HCT116 (cell line): ENCODE results near the gene CTSW. TPM values are rescaled to one million over a fixed set of nuclear protein-coding genes. Genes with fewer than 3 reads are reported as not detected.

ENCODE experiments used
- ATAC-seq: fragments of 200-7000 bp; cut with Tn5 transposase; 2 replicates; pipeline ENCODE4 v1.9.1; 2020; ENCODE audit warnings: mild to moderate bottlenecking, moderate library complexity
- BruUV-seq: library from RNA; stranded (reverse); fragments of 400-500 nt; replicated peaks from 2 replicates; lab custom pipeline; 2021; lab: Mats Ljungman, UMichigan
- CTCF ChIA-PET: fragments of 300-600 bp; sonication (Branson Sonifier 250); formaldehyde crosslinking; loops from one replicate; lab custom pipeline; 2021; ENCODE audit warnings: antibody characterized with exemption; lab: Charles Lee
- POLR2A ChIA-PET: fragments of 300-600, 350-600 bp; sonication (Branson Sonifier 250); formaldehyde crosslinking; loops from one replicate; lab custom pipeline; 2021; ENCODE audit warnings: antibody characterized with exemption; lab: Charles Lee
- RAD21 ChIA-PET, 2 experiments: fragments of 300-600 bp; sonication (Branson Sonifier 250); formaldehyde crosslinking; loops; one replicate each; lab custom pipeline; 2023; ENCODE audit warnings: low total read pairs in 2 of 2; ENCODE audit not compliant: uncharacterized antibody in 2 of 2, unreplicated experiment in 2 of 2, low non-redundant PET in 1 of 2; lab: Charles Lee
- DNase-seq: peaks from one replicate; pipeline ENCODE4 v3.0.0-alpha.2; 2010; ENCODE audit warnings: low read depth, low spot score
- H2AFZ ChIP-seq: fragments of 200-600 bp; shearing (Covaris generic), sonication (generic); 2 replicates; pipeline ENCODE4 v1.6.1; 2017; ENCODE audit warnings: low read depth, mixed run types, mixed read lengths, antibody characterized with exemption, low read length; ENCODE audit not compliant: poor library complexity, severe bottlenecking
- H3K27ac ChIP-seq: 2 replicates; pipeline ENCODE4 v1.5.1; 2012; ENCODE audit warnings: low read depth, low read length
- H3K27me3 ChIP-seq: fragments of 200-600 bp; sonication (generic); 2 replicates; pipeline ENCODE4 v1.6.1; 2016; ENCODE audit warnings: mixed run types, low read length, mixed read lengths; ENCODE audit not compliant: insufficient read depth
- H3K36me3 ChIP-seq, 2 experiments: fragments of 200-500 bp in 1 of 2; fragments of 200-600 bp in 1 of 2; sonication (Bioruptor generic) in 1 of 2; sonication (generic) in 1 of 2; 2 replicates each; pipeline versions ENCODE4 v1.5.1 to v1.6.1; 2014 to 2016; ENCODE audit warnings: low read length in 2 of 2, inconsistent platforms in 1 of 2, mixed read lengths in 1 of 2, mixed run types in 1 of 2; ENCODE audit not compliant: insufficient read depth in 2 of 2, control insufficient read depth in 1 of 2
- H3K4me1 ChIP-seq, 2 experiments: fragments of 200-600 bp in 1 of 2; sonication (generic) in 1 of 2; 2 replicates each; pipeline versions ENCODE4 v1.5.1 to v1.6.1; 2012 to 2017; ENCODE audit warnings: low read length in 2 of 2, inconsistent platforms in 1 of 2, mild to moderate bottlenecking in 1 of 2, mixed read lengths in 1 of 2, mixed run types in 1 of 2, moderate library complexity in 1 of 2; ENCODE audit not compliant: insufficient read depth in 2 of 2, control insufficient read depth in 1 of 2
- H3K4me2 ChIP-seq: fragments of 200-600 bp; sonication (generic); 2 replicates; pipeline ENCODE4 v1.6.1; 2017; ENCODE audit warnings: mixed run types, low read length, mixed read lengths
- H3K4me3 ChIP-seq, 2 experiments: fragments of 200-600 bp in 1 of 2; sonication (generic) in 1 of 2; replicated peaks in 1 of 2; 2 replicates each; pipeline ENCODE4 v1.5.1; 2011 to 2016; ENCODE audit warnings: low read length in 2 of 2, control low read depth in 1 of 2, low read depth in 1 of 2, mild to moderate bottlenecking in 1 of 2, mixed read lengths in 1 of 2, mixed run types in 1 of 2
- H3K79me2 ChIP-seq: fragments of 200-600 bp; sonication (generic); 2 replicates; pipeline ENCODE4 v1.6.1; 2017; ENCODE audit warnings: mild to moderate bottlenecking, mixed run types, low read length, moderate library complexity, mixed read lengths; ENCODE audit not compliant: insufficient read depth
- H3K9ac ChIP-seq: fragments of 200-600 bp; sonication (generic); 2 replicates; pipeline ENCODE4 v1.6.1; 2016; ENCODE audit warnings: low read length, mixed read lengths
- H3K9me2 ChIP-seq: fragments of 200-600 bp; sonication (generic), shearing (Covaris generic); 2 replicates; pipeline ENCODE4 v1.6.1; 2017; ENCODE audit warnings: mixed run types, mild to moderate bottlenecking, moderate library complexity; ENCODE audit not compliant: insufficient read depth
- H3K9me3 ChIP-seq, 2 experiments: fragments of 200-500 bp in 1 of 2; fragments of 200-600 bp in 1 of 2; sonication (Bioruptor generic) in 1 of 2; sonication (generic) in 1 of 2; 2 replicates each; pipeline ENCODE4 v1.6.1; 2014 to 2017; ENCODE audit warnings: low read length in 2 of 2, mixed read lengths in 2 of 2, inconsistent platforms in 1 of 2, low read depth in 1 of 2, mild to moderate bottlenecking in 1 of 2, mixed run types in 1 of 2, moderate library complexity in 1 of 2; ENCODE audit not compliant: control insufficient read depth in 1 of 2, insufficient read depth in 1 of 2
- H4K20me1 ChIP-seq: fragments of 200-600 bp; sonication (generic), shearing (Covaris generic); 2 replicates; pipeline ENCODE4 v1.6.1; 2017; ENCODE audit warnings: mixed run types, mild to moderate bottlenecking, moderate library complexity; ENCODE audit not compliant: insufficient read depth
- ATF3 ChIP-seq: IDR thresholded peaks from 2 replicates; pipeline ENCODE4 v1.6.1; 2012
- CEBPB ChIP-seq: IDR thresholded peaks from 2 replicates; pipeline ENCODE4 v1.6.1; 2012; ENCODE audit warnings: low read depth
- ELF1 ChIP-seq: IDR thresholded peaks from 2 replicates; pipeline ENCODE4 v1.6.1; 2012; ENCODE audit warnings: low read depth, borderline replicate concordance
- EZH2phosphoT487 ChIP-seq: fragments of 200-600 bp; IDR thresholded peaks from 2 replicates; pipeline ENCODE4 v1.6.1; 2018; ENCODE audit warnings: antibody characterized with exemption, borderline replicate concordance
- POLR2AphosphoS5 ChIP-seq: IDR thresholded peaks from 2 replicates; pipeline ENCODE4 v1.6.1; 2011; ENCODE audit warnings: mild to moderate bottlenecking, low read depth, low read length, moderate library complexity
- RAD21 ChIP-seq: IDR thresholded peaks from 2 replicates; pipeline ENCODE4 v1.6.1; 2012; ENCODE audit warnings: low read depth, mild to moderate bottlenecking
- YY1 ChIP-seq: IDR thresholded peaks from 2 replicates; pipeline ENCODE4 v1.6.1; 2011; ENCODE audit warnings: low read length, low read depth, moderate library complexity, mild to moderate bottlenecking; ENCODE audit not compliant: insufficient replicate concordance; ENCODE audit errors: extremely low read depth
- intact Hi-C: fragments of 100-400 bp; cut with micrococcal nuclease; formaldehyde crosslinking; loops from 2 replicates; pipeline ENCODE4 v1.10.0; 2022
- total RNA-seq: library from RNA; stranded (reverse); gene quantifications from one replicate; pipeline ENCODE4 v1.2.1, GENCODE V29; 2021; ENCODE audit not compliant: unreplicated experiment
- TF ChIP-seq, protein P1 (sequence below): IDR thresholded peaks from 2 replicates; pipeline ENCODE4 v1.6.1; 2011; ENCODE audit warnings: mild to moderate bottlenecking, low read length, moderate library complexity; ENCODE audit not compliant: insufficient replicate concordance; ENCODE audit errors: extremely low read depth
- TF ChIP-seq, protein P2 (sequence below), 3 experiments: fragments of 200-600 bp in 1 of 3; sonication (generic) in 1 of 3; IDR thresholded peaks in 2 of 3; conservative IDR thresholded peaks in 1 of 3; 2 replicates each; pipeline ENCODE4 v1.5.1; 2012 to 2017; ENCODE audit warnings: low read depth in 2 of 3, low read length in 2 of 3, antibody characterized with exemption in 1 of 3, borderline replicate concordance in 1 of 3, control low read depth in 1 of 3, mild to moderate bottlenecking in 1 of 3, mixed read lengths in 1 of 3, mixed run types in 1 of 3, moderate library complexity in 1 of 3; ENCODE audit not compliant: insufficient read depth in 1 of 3

The CTSW gene
- total RNA-seq, 1 experiment from 2014 or later = not detected

DNA sequence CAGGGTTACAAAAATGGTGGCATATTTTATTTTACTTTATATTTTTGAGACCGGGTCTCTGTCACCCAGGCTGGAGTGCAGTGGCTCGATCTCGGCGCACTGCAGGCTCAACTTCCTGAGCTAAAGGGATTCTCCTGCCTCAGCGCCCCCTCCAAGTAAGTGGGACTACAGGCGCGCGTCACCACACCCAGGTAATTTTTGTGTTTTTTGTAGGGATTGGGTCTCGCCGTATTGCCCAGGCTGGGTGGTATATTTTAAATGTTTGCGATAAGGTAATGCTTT, 21.2 kb downstream of the CTSW start:
- Histone ChIP-seq H3K4me3 (peak overlapping the region in 1 of 2 experiments; percentile 90; a peak in 2 of 4 replicates), H2AFZ (no peak overlapping the region), H3K4me2 (peak overlapping the region; percentile 71), H3K27ac (peak overlapping the region; percentile 20; the same call in 1 of the 2 replicates), H3K36me3 (peaks cover 4 to 32% of the 10 kb centered on the region in 2 experiments; a peak in 3 of 4 replicates), H4K20me1 (peaks cover 18% of the 10 kb centered on the region; the same call in 1 of the 2 replicates), H3K9ac (peak overlapping the region; percentile 99), H3K4me1 (peaks cover 51 to 85% of the 10 kb centered on the region in 2 experiments), H3K27me3 (no peaks in the 10 kb centered on the region), H3K9me2 (no peaks in the 10 kb centered on the region), H3K79me2 (peaks cover 51% of the 10 kb centered on the region), H3K9me3 (no peaks in the 10 kb centered on the region)
- POLR2A ChIA-PET = interaction anchor here (1.2 to 10.9 kb wide), 5 partner anchors 10 to 41 kb away, joined by 6 to 124 read pairs (median 30); partner anchors contain the start of genes CCDC85B, FIBP and MUS81
- ATAC-seq = no peak
- intact Hi-C loops = loop anchor here (1.0 kb wide), 1 partner anchor 15 kb away; no protein-coding TSS in a partner anchor
- TSS peak; percentile 90 for BruUV-seq
- no peak for DNase-seq
- CTCF ChIA-PET = interaction anchor here (0.9 to 1.4 kb wide), 5 partner anchors 9 to 41 kb away, joined by 3 to 6 read pairs (median 5); partner anchors contain the start of genes CCDC85B, FIBP and MUS81
- RAD21 ChIA-PET = no interaction called here
- TF ChIP-seq, protein P1, sequence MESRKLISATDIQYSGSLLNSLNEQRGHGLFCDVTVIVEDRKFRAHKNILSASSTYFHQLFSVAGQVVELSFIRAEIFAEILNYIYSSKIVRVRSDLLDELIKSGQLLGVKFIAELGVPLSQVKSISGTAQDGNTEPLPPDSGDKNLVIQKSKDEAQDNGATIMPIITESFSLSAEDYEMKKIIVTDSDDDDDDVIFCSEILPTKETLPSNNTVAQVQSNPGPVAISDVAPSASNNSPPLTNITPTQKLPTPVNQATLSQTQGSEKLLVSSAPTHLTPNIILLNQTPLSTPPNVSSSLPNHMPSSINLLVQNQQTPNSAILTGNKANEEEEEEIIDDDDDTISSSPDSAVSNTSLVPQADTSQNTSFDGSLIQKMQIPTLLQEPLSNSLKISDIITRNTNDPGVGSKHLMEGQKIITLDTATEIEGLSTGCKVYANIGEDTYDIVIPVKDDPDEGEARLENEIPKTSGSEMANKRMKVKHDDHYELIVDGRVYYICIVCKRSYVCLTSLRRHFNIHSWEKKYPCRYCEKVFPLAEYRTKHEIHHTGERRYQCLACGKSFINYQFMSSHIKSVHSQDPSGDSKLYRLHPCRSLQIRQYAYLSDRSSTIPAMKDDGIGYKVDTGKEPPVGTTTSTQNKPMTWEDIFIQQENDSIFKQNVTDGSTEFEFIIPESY = no peak
- no peak for TF ChIP-seq YY1
- no peak for TF ChIP-seq RAD21
- no peak for TF ChIP-seq ATF3
- TF ChIP-seq, protein P2, sequence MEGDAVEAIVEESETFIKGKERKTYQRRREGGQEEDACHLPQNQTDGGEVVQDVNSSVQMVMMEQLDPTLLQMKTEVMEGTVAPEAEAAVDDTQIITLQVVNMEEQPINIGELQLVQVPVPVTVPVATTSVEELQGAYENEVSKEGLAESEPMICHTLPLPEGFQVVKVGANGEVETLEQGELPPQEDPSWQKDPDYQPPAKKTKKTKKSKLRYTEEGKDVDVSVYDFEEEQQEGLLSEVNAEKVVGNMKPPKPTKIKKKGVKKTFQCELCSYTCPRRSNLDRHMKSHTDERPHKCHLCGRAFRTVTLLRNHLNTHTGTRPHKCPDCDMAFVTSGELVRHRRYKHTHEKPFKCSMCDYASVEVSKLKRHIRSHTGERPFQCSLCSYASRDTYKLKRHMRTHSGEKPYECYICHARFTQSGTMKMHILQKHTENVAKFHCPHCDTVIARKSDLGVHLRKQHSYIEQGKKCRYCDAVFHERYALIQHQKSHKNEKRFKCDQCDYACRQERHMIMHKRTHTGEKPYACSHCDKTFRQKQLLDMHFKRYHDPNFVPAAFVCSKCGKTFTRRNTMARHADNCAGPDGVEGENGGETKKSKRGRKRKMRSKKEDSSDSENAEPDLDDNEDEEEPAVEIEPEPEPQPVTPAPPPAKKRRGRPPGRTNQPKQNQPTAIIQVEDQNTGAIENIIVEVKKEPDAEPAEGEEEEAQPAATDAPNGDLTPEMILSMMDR (IDR thresholded peaks at IDR 0.05 in 2 of 3, conservative IDR thresholded peaks at IDR 0.05 in 1 of 3; ENCODE audit: borderline replicate concordance in 1 of 3, insufficient read depth in 1 of 3, low read depth in 2 of 3, low read length in 2 of 3) = no peak
- no peak for TF ChIP-seq POLR2AphosphoS5
- TF ChIP-seq EZH2phosphoT487 = no peak
- no peak for TF ChIP-seq ELF1
- no peak for TF ChIP-seq CEBPB
